Common myeloid progenitor, CD34-positive (primary cell): ENCODE data around the gene FAM90A1.
A peak's percentile ranks its signal among the peaks of the same experiment; 100 is the strongest.
"Not testable (repeated sequence)": the region's sequence is repeated elsewhere in the genome, so short reads cannot be mapped to it uniquely, and the experiment has no call there.

Source experiments
- CTCF ChIA-PET: fragments of 350-600 bp; sonication (Branson Sonifier 250); formaldehyde crosslinking; loops from one replicate; lab custom pipeline; 2021; ENCODE audit warnings: antibody characterized with exemption; lab: Charles Lee
- POLR2A ChIA-PET: fragments of 350-600 bp; sonication (Branson Sonifier 250); formaldehyde crosslinking; loops from one replicate; lab custom pipeline; 2021; ENCODE audit warnings: antibody characterized with exemption; lab: Charles Lee
- DNase-seq, 3 donors: peaks; one replicate each; pipeline versions ENCODE4 v3.0.0 to v3.0.0-alpha.2; 2013
- H3K27ac ChIP-seq, 2 experiments: 1 replicate in 1 of 2; 2 replicates in 1 of 2; pipeline ENCODE4 v1.7.0; 2013; ENCODE audit warnings: inconsistent platforms in 2 of 2, low read length in 2 of 2, mild to moderate bottlenecking in 2 of 2, low read depth in 1 of 2, moderate library complexity in 1 of 2; ENCODE audit not compliant: severe bottlenecking in 2 of 2, insufficient read depth in 1 of 2, poor library complexity in 1 of 2
- H3K27me3 ChIP-seq, 5 experiments: replicated peaks in 2 of 5; 1 replicate in 3 of 5; 2 replicates in 2 of 5; pipeline versions ENCODE4 v1.6.1 to v1.7.0; 2013; ENCODE audit warnings: low read length in 4 of 5, mild to moderate bottlenecking in 2 of 5, moderate library complexity in 2 of 5, inconsistent platforms in 1 of 5; ENCODE audit not compliant: insufficient read depth in 5 of 5, control insufficient read depth in 4 of 5
- H3K36me3 ChIP-seq, 4 experiments: 1 replicate in 2 of 4; 2 replicates in 2 of 4; pipeline versions ENCODE4 v1.6.1 to v1.7.0; 2013; ENCODE audit warnings: low read length in 3 of 4, control low read depth in 1 of 4, mild to moderate bottlenecking in 1 of 4; ENCODE audit not compliant: control insufficient read depth in 4 of 4, insufficient read depth in 4 of 4
- H3K4me1 ChIP-seq, 4 experiments: 1 replicate in 3 of 4; 2 replicates in 1 of 4; pipeline versions ENCODE4 v1.6.1 to v1.7.1; 2013; ENCODE audit warnings: low read length in 3 of 4, mild to moderate bottlenecking in 3 of 4, control low read depth in 1 of 4, inconsistent platforms in 1 of 4, moderate library complexity in 1 of 4; ENCODE audit not compliant: control insufficient read depth in 4 of 4, insufficient read depth in 4 of 4; ENCODE audit errors: control extremely low read depth in 1 of 4
- H3K4me3 ChIP-seq, 7 experiments: 1 replicate in 4 of 7; 2 replicates in 3 of 7; pipeline versions ENCODE4 v1.5.1 to v1.7.0; 2013; ENCODE audit warnings: mild to moderate bottlenecking in 7 of 7, low read length in 6 of 7, moderate library complexity in 6 of 7, inconsistent platforms in 2 of 7, low read depth in 2 of 7, control low read depth in 1 of 7; ENCODE audit not compliant: insufficient read depth in 4 of 7, control insufficient read depth in 1 of 7; ENCODE audit errors: extremely low read depth in 1 of 7
- H3K9me3 ChIP-seq, 5 experiments: 1 replicate in 4 of 5; 2 replicates in 1 of 5; pipeline versions ENCODE4 v1.6.1 to v1.7.1; 2013; ENCODE audit warnings: low read length in 4 of 5, mild to moderate bottlenecking in 2 of 5, inconsistent platforms in 1 of 5, low read depth in 1 of 5, moderate library complexity in 1 of 5; ENCODE audit not compliant: control insufficient read depth in 4 of 5, insufficient read depth in 2 of 5; ENCODE audit errors: control extremely low read depth in 1 of 5
- WGBS: methylation state at CpG from one replicate; pipeline ENCODE4 v1.1.5; 2013; ENCODE audit not compliant: insufficient coverage; 5-methylcytosine and 5-hydroxymethylcytosine counted together

The FAM90A1 gene

GRCh38 chr12:8197685-8198308 lies 29.6 kb downstream of the FAM90A1 start:
- H3K36me3 ChIP-seq, CTCF ChIA-PET, H3K4me3 ChIP-seq, H3K27me3 ChIP-seq, H3K27ac ChIP-seq, H3K4me1 ChIP-seq, POLR2A ChIA-PET, DNase-seq, H3K9me3 ChIP-seq: not testable (repeated sequence)
- no CpG with 5 or more reads among the region's 1 CpG for WGBS

- H3K9me3 ChIP-seq, H3K27ac ChIP-seq, H3K4me1 ChIP-seq, H3K27me3 ChIP-seq, H3K36me3 ChIP-seq, POLR2A ChIA-PET, DNase-seq, CTCF ChIA-PET, H3K4me3 ChIP-seq: not testable (repeated sequence)
- WGBS = 93% methylated on average over 1 of the region's 2 CpGs
Measured at GRCh38 chr12:8188088-8188487, 39.3 kb downstream of the FAM90A1 start.

- H3K27ac ChIP-seq, CTCF ChIA-PET, H3K27me3 ChIP-seq, H3K4me1 ChIP-seq, DNase-seq, H3K36me3 ChIP-seq, POLR2A ChIA-PET, H3K9me3 ChIP-seq, H3K4me3 ChIP-seq: not testable (repeated sequence)
- 93% methylated on average over 5 of the region's 28 CpGs for WGBS
Measured at GRCh38 chr12:8184206-8184605, 43.2 kb downstream of the FAM90A1 start.

GRCh38 chr12:8183346-8183745 lies 44.1 kb downstream of the FAM90A1 start:
- CTCF ChIA-PET, H3K27ac ChIP-seq, H3K27me3 ChIP-seq, DNase-seq, H3K4me3 ChIP-seq, H3K9me3 ChIP-seq, H3K36me3 ChIP-seq, POLR2A ChIA-PET, H3K4me1 ChIP-seq: not testable (repeated sequence)
- WGBS = 97% methylated on average over 12 of the region's 23 CpGs

- H3K4me1 ChIP-seq, H3K27ac ChIP-seq, H3K36me3 ChIP-seq, CTCF ChIA-PET, DNase-seq, H3K27me3 ChIP-seq, H3K4me3 ChIP-seq, POLR2A ChIA-PET, H3K9me3 ChIP-seq: not testable (repeated sequence)
- no CpG with 5 or more reads among the region's 7 CpGs for WGBS
Measured at GRCh38 chr12:8182923-8183322, 44.5 kb downstream of the FAM90A1 start.

GRCh38 chr12:8181271-8181670 lies 46.1 kb downstream of the FAM90A1 start:
- CTCF ChIA-PET = interaction anchor here (1.5 kb wide), 1 partner anchor 75 kb away, joined by 4 read pairs; no protein-coding TSS in a partner anchor
- DNase-seq, H3K27me3 ChIP-seq, POLR2A ChIA-PET, H3K27ac ChIP-seq, H3K4me3 ChIP-seq, H3K9me3 ChIP-seq, H3K36me3 ChIP-seq, H3K4me1 ChIP-seq: not testable (repeated sequence)

GRCh38 chr12:8179989-8180585 lies 47.3 kb downstream of the FAM90A1 start:
- H3K9me3 ChIP-seq, H3K4me1 ChIP-seq, POLR2A ChIA-PET, H3K36me3 ChIP-seq, H3K27ac ChIP-seq, H3K27me3 ChIP-seq: not testable (repeated sequence)
- WGBS = 0% methylated on average over 20 of the region's 43 CpGs
- DNase-seq = peak; percentile 52 to 75 (median 68)
- peak overlapping the region; percentile 23 to 75 (median 57) for H3K4me3 ChIP-seq
- CTCF ChIA-PET = interaction anchor here (1.5 kb wide), 1 partner anchor 74 kb away, joined by 4 read pairs; no protein-coding TSS in a partner anchor
